GM06990 (cell line): ENCODE data around the gene TOM1L2.

Experiments used
- DNase-seq: peaks from one replicate; pipeline ENCODE4 v3.0.0-alpha.2; 2011; ENCODE audit not compliant: insufficient read length; ENCODE audit errors: extremely low read depth
- H3K27me3 ChIP-seq: replicated peaks from 2 replicates; pipeline ENCODE4 v1.6.0; 2011; ENCODE audit warnings: low read length; ENCODE audit not compliant: control insufficient read depth, insufficient read depth
- H3K36me3 ChIP-seq: 2 replicates; pipeline ENCODE4 v1.5.1; 2011; ENCODE audit warnings: low read length; ENCODE audit not compliant: control insufficient read depth, insufficient read depth
- H3K4me3 ChIP-seq: replicated peaks from 2 replicates; pipeline ENCODE4 v1.5.1; 2011; ENCODE audit warnings: low read depth, mild to moderate bottlenecking, control low read depth, low read length
- TF ChIP-seq, protein P1 (sequence below): IDR thresholded peaks from 2 replicates; pipeline ENCODE4 v1.5.1; 2011; ENCODE audit warnings: low read length, control low read depth, mild to moderate bottlenecking, inconsistent platforms; ENCODE audit not compliant: insufficient read depth, poor library complexity, severe bottlenecking

TOM1L2 gene

DNA sequence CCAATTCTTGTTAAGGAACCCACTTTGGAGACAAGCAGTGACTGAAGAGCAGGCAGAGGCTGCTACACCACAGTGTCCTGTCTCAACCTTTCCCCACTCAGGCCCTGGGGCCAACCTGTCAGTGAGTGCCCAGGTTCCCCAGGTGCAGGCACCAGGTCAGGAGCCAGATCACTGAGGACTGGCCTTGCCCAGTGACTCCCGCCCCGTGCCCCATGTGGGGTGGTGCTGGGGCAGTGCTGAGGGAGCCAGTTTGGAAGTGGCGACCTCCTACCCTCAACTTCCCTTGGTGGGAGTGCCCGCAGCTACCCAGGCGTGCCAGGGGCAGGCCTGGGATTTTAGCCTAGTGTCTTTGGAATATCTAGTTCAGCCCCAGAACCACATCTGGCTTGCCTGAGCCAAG lies 164.8 kb downstream of the TOM1L2 start:
- TF ChIP-seq, protein P1, sequence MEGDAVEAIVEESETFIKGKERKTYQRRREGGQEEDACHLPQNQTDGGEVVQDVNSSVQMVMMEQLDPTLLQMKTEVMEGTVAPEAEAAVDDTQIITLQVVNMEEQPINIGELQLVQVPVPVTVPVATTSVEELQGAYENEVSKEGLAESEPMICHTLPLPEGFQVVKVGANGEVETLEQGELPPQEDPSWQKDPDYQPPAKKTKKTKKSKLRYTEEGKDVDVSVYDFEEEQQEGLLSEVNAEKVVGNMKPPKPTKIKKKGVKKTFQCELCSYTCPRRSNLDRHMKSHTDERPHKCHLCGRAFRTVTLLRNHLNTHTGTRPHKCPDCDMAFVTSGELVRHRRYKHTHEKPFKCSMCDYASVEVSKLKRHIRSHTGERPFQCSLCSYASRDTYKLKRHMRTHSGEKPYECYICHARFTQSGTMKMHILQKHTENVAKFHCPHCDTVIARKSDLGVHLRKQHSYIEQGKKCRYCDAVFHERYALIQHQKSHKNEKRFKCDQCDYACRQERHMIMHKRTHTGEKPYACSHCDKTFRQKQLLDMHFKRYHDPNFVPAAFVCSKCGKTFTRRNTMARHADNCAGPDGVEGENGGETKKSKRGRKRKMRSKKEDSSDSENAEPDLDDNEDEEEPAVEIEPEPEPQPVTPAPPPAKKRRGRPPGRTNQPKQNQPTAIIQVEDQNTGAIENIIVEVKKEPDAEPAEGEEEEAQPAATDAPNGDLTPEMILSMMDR, result no peak
- H3K27me3 ChIP-seq, result no peaks in the 10 kb centered on the region
- H3K4me3 ChIP-seq, result no peak overlapping the region
- DNase-seq, result no peak
- H3K36me3 ChIP-seq, result peaks cover 12% of the 10 kb centered on the region

DNA sequence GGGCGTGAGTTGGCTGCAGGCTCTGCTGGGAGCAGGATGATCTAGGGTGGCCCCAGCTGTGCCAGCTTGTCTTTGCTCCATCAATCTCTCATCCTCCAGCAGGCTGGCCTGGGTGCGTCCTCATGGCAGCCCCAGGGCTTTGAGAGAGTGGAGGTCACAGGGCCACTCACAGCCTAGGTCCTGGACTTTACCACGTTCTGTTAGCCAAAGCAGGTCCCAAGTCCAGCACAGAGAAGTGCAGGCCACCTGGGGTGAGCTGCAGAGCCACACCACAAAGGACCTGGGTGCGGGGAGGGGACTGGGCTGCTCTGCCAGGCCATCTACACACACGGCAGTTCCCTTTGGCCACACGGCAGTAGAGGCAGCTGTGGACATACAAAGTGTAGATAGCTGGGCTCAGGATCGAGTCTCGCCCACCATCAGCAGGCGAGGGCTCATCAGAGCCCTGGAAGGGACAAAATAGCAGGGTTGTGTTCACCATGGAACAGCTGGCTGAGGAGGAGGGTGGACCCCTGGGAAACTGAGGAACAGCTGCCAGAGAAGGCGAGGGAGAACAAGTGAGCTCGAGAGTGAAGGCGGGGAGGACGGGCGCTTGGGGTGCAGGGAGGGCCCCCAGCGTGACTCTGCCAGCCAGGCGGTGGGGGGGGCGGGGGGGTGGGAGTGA lies 165.5 kb downstream of the TOM1L2 start:
- DNase-seq, result no peak
- H3K27me3 ChIP-seq, result no peaks in the 10 kb centered on the region
- TF ChIP-seq, protein P1, result no peak
- H3K4me3 ChIP-seq, result no peak overlapping the region
- peaks cover 12% of the 10 kb centered on the region for H3K36me3 ChIP-seq

DNA sequence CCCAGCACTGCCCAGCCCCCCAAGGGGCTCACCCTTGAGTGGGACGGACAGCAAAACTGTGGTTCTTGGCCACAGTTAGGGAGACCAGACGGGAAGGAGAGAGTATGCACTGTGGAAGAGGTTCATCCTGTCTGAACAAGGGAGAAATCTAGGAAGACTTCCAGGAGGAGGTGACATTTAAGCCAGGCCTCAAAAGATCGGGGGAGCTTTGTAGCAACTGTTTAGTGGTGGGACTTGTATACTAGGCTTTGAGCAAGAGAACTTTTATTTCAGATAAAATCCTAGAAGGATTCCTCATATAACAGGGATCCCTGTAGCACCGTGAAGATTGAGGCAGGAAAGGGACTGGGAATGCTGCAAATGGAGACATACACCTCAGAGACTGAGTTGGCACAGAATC lies 166.2 kb downstream of the TOM1L2 start:
- Histone ChIP-seq H3K4me3 (no peak overlapping the region), H3K27me3 (no peaks in the 10 kb centered on the region), H3K36me3 (peaks cover 12% of the 10 kb centered on the region)
- TF ChIP-seq, protein P1, result no peak
- no peak for DNase-seq

DNA sequence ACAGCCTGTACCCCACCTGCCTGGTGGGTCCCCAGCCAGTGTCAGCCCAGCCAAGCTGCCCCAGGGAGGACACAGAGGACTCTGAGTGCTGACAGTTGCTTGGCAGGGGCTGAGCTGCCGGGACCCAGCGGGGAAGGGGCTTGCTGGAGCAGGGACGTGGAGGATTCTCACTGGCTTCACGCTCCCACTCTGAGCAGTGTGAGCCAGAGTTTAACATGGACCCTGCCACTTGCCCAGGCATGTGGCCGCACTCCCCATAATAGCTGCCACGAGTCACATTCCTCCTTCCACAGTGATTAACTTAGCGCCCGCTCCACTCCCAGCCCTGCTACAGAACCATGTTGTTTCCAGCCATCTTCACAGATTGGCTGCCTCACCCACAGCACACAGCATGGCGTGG lies 166.6 kb downstream of the TOM1L2 start:
- no peaks in the 10 kb centered on the region for H3K27me3 ChIP-seq
- no peak for DNase-seq
- no peak overlapping the region for H3K4me3 ChIP-seq
- H3K36me3 ChIP-seq, result peaks cover 13% of the 10 kb centered on the region
- TF ChIP-seq, protein P1, result no peak

DNA sequence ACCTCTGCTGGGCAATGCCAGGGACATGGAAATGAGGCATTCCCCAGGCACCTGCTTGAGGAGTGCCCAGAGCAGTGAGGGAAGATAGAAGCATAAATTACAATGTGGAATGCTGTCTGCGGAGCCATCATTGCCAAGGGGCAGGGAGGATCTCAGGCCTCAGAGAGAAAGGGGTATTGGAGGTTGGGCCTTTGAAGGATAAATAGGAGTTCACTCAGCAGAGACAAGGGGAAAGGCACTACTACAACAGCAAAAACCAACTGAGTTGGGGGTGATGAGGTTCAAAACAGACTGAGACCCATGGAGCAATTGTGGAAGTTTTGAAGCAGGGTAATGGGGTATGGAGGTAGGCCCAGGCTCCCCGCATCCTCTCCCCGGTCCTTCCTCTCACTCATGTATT lies 168.2 kb downstream of the TOM1L2 start:
- no peak overlapping the region for H3K4me3 ChIP-seq
- H3K36me3 ChIP-seq, result peaks cover 14% of the 10 kb centered on the region
- no peak for DNase-seq
- TF ChIP-seq, protein P1, result no peak
- no peaks in the 10 kb centered on the region for H3K27me3 ChIP-seq
